Endothelial cell of umbilical vein (primary cell): ENCODE results near the gene ATP6V1F. TPM values are rescaled to one million over a fixed set of nuclear protein-coding genes. Genes with fewer than 3 reads are reported as not detected.

ENCODE experiments used
- BruUV-seq: library from RNA; stranded (reverse); fragments of 400-500 nt; replicated peaks from 2 replicates; lab custom pipeline; 2021; lab: Mats Ljungman, UMichigan
- CTCF ChIA-PET: fragments of 300-600, 350-600 bp; sonication (Branson Sonifier 250); formaldehyde crosslinking; loops from one replicate; lab custom pipeline; 2021; ENCODE audit warnings: antibody characterized with exemption, inconsistent platforms; lab: Charles Lee
- POLR2A ChIA-PET: fragments of 300-600, 350-600 bp; sonication (Branson Sonifier 250); formaldehyde crosslinking; loops from one replicate; lab custom pipeline; 2021; ENCODE audit warnings: antibody characterized with exemption, inconsistent platforms; lab: Charles Lee
- DNase-seq: peaks from one replicate; pipeline ENCODE4 v3.0.0-alpha.2; 2011; ENCODE audit warnings: low read depth, low spot score
- FAIRE-seq: peaks from 2 replicates; lab custom pipeline; 2011; peaks lifted over from hg19 to GRCh38; lab: Jason Lieb, UNC
- H2AFZ ChIP-seq: 2 replicates; pipeline ENCODE4 v1.6.0; 2012; ENCODE audit warnings: low read depth, low read length, control low read depth, inconsistent platforms
- H3K27ac ChIP-seq: 2 replicates; pipeline ENCODE4 v1.5.1; 2011; ENCODE audit warnings: low read depth, mild to moderate bottlenecking, control low read depth, low read length, moderate library complexity; ENCODE audit not compliant: insufficient read depth
- H3K27me3 ChIP-seq, 2 experiments: 2 replicates each; pipeline versions ENCODE4 v1.6.0 to v1.6.1; 2011; ENCODE audit warnings: low read length in 2 of 2, mixed read lengths in 1 of 2; ENCODE audit not compliant: control insufficient read depth in 2 of 2, insufficient read depth in 2 of 2
- H3K36me3 ChIP-seq, 2 experiments: 2 replicates in 1 of 2; 3 replicates in 1 of 2; pipeline ENCODE4 v1.5.1; 2011; ENCODE audit warnings: low read length in 2 of 2, mild to moderate bottlenecking in 1 of 2, moderate library complexity in 1 of 2; ENCODE audit not compliant: control insufficient read depth in 2 of 2, insufficient read depth in 2 of 2; ENCODE audit errors: extremely low read depth in 1 of 2
- H3K4me1 ChIP-seq: 3 replicates; pipeline ENCODE4 v1.5.1; 2011; ENCODE audit warnings: mild to moderate bottlenecking, low read length; ENCODE audit not compliant: control insufficient read depth, insufficient read depth; ENCODE audit errors: extremely low read depth
- H3K4me2 ChIP-seq: 2 replicates; pipeline ENCODE4 v1.6.1; 2011; ENCODE audit warnings: low read length, control low read depth, mixed read lengths; ENCODE audit not compliant: insufficient read depth
- H3K4me3 ChIP-seq, 3 experiments: fragments of 200-600 bp in 1 of 3; sonication (generic), shearing (Covaris generic) in 1 of 3; replicated peaks in 1 of 3; 2 replicates each; pipeline ENCODE4 v1.5.1; 2011 to 2016; ENCODE audit warnings: control low read depth in 3 of 3, low read length in 3 of 3, mild to moderate bottlenecking in 2 of 3, inconsistent platforms in 1 of 3, low read depth in 1 of 3, moderate library complexity in 1 of 3; ENCODE audit not compliant: insufficient read depth in 1 of 3
- H3K79me2 ChIP-seq: 2 replicates; pipeline ENCODE4 v1.6.0; 2012; ENCODE audit warnings: low read length, inconsistent platforms; ENCODE audit not compliant: control insufficient read depth, insufficient read depth
- H3K9ac ChIP-seq: replicated peaks from 2 replicates; pipeline ENCODE3; 2011; ENCODE audit warnings: low read length, control low read depth; ENCODE audit not compliant: insufficient read depth; ENCODE audit errors: extremely low read depth
- H3K9me1 ChIP-seq: replicated peaks from 3 replicates; pipeline ENCODE4 v1.6.0; 2011; ENCODE audit warnings: mild to moderate bottlenecking, low read length; ENCODE audit not compliant: control insufficient read depth, insufficient read depth; ENCODE audit errors: extremely low read depth
- H3K9me3 ChIP-seq: replicated peaks from 2 replicates; pipeline ENCODE4 v1.5.1; 2012; ENCODE audit warnings: low read length, inconsistent platforms; ENCODE audit not compliant: control insufficient read depth, insufficient read depth
- H4K20me1 ChIP-seq: replicated peaks from 2 replicates; pipeline ENCODE3; 2011; ENCODE audit warnings: mild to moderate bottlenecking, low read length; ENCODE audit not compliant: control insufficient read depth, insufficient read depth; ENCODE audit errors: extremely low read depth
- EZH2 ChIP-seq: IDR thresholded peaks from 2 replicates; pipeline ENCODE4 v1.6.1; 2012; ENCODE audit warnings: borderline replicate concordance, low read depth, mild to moderate bottlenecking, moderate library complexity, low read length, inconsistent platforms; ENCODE audit not compliant: severe bottlenecking
- FOS ChIP-seq: IDR thresholded peaks from 2 replicates; pipeline ENCODE4 v1.6.1; 2011; ENCODE audit warnings: mild to moderate bottlenecking, low read length, moderate library complexity, borderline replicate concordance; ENCODE audit not compliant: insufficient read depth
- GATA2 ChIP-seq: IDR thresholded peaks from 2 replicates; pipeline ENCODE4 v1.7.0; 2011; ENCODE audit warnings: low read depth, mild to moderate bottlenecking, moderate library complexity, mixed read lengths, low read length; ENCODE audit not compliant: insufficient read length, insufficient read depth
- JUN ChIP-seq: IDR thresholded peaks from 2 replicates; pipeline ENCODE4 v1.6.1; 2011; ENCODE audit warnings: borderline replicate concordance, low read depth; ENCODE audit not compliant: insufficient read length, insufficient read depth
- MAX ChIP-seq: IDR thresholded peaks from 2 replicates; pipeline ENCODE4 v1.6.1; 2011; ENCODE audit not compliant: insufficient read depth, insufficient read length
- MYC ChIP-seq: IDR thresholded peaks from one replicate; pipeline ENCODE4 v1.6.1; 2011; ENCODE audit warnings: mild to moderate bottlenecking, low read depth, low read length
- POLR2A ChIP-seq: IDR thresholded peaks from 2 replicates; pipeline ENCODE4 v1.6.1; 2012; ENCODE audit warnings: low read depth, mild to moderate bottlenecking, control low read depth, low read length
- POLR2AphosphoS5 ChIP-seq: IDR thresholded peaks from 2 replicates; pipeline ENCODE4 v1.6.1; 2012; ENCODE audit warnings: low read depth, mild to moderate bottlenecking, control low read depth, low read length, moderate library complexity; ENCODE audit not compliant: insufficient read depth
- dilution Hi-C: fragments of 300-500 bp; cut with MboI; formaldehyde crosslinking; loops from one replicate; pipeline ENCODE4 v1.15.0; 2019; ENCODE audit warnings: low sequenced_read_pairs; ENCODE audit not compliant: extremely low pct_ligation_motif_present
- intact Hi-C: fragments of 100-400 bp; cut with micrococcal nuclease; formaldehyde crosslinking; loops from one replicate; pipeline ENCODE4 v1.10.0; 2022
- polyA plus RNA-seq, 4 experiments: library from polyadenylated mRNA; depleted of rRNA in 3 of 4; stranded (reverse) in 3 of 4; unstranded in 1 of 4; fragments of >200 nt; gene quantifications; 2 replicates each; pipeline versions ENCODE4 v1.2.1 to v1.2.3, GENCODE V29; 2011 to 2012; ENCODE audit warnings: missing spikeins in 1 of 4
- total RNA-seq: library from RNA; stranded (reverse); gene quantifications from 2 replicates; pipeline ENCODE4 v1.2.3, GENCODE V29; 2021
- TF ChIP-seq, protein P1 (sequence below), 2 donors: IDR thresholded peaks; 1 replicate in 1 of 2; 2 replicates in 1 of 2; pipeline ENCODE4 v1.5.1; 2011; ENCODE audit warnings: low read length in 2 of 2, mild to moderate bottlenecking in 2 of 2, moderate library complexity in 2 of 2, control low read depth in 1 of 2, inconsistent platforms in 1 of 2, low read depth in 1 of 2; ENCODE audit not compliant: insufficient read depth in 1 of 2; ENCODE audit errors: extremely low read depth in 1 of 2

Gene ATP6V1F
- total and polyA plus RNA-seq, 2 donors (not counting 3 experiments of a cell fraction or from before 2014, with no cell fraction given): 156 to 360 TPM

GRCh38 chr7:128888756-128889095, 26.1 kb downstream of the ATP6V1F start:
- BruUV-seq: no TSS peak
- no peak for FAIRE-seq
- CTCF ChIA-PET: no interaction called here
- H3K27ac ChIP-seq: no peak overlapping the region
- peaks cover 6 to 14% of the 10 kb centered on the region in 2 experiments for H3K27me3 ChIP-seq
- H3K4me1 ChIP-seq: no peaks in the 10 kb centered on the region
- DNase-seq: no peak
- no peak overlapping the region for H3K9ac ChIP-seq
- no peak overlapping the region for H3K4me2 ChIP-seq
- H4K20me1 ChIP-seq: no peaks in the 10 kb centered on the region
- dilution Hi-C loops: no loop called here
- H3K79me2 ChIP-seq: no peaks in the 10 kb centered on the region
- TF ChIP-seq FOS: no peak
- TF ChIP-seq POLR2A: no peak
- TF ChIP-seq JUN: no peak
- no peak for TF ChIP-seq MAX
- TF ChIP-seq, protein P1, sequence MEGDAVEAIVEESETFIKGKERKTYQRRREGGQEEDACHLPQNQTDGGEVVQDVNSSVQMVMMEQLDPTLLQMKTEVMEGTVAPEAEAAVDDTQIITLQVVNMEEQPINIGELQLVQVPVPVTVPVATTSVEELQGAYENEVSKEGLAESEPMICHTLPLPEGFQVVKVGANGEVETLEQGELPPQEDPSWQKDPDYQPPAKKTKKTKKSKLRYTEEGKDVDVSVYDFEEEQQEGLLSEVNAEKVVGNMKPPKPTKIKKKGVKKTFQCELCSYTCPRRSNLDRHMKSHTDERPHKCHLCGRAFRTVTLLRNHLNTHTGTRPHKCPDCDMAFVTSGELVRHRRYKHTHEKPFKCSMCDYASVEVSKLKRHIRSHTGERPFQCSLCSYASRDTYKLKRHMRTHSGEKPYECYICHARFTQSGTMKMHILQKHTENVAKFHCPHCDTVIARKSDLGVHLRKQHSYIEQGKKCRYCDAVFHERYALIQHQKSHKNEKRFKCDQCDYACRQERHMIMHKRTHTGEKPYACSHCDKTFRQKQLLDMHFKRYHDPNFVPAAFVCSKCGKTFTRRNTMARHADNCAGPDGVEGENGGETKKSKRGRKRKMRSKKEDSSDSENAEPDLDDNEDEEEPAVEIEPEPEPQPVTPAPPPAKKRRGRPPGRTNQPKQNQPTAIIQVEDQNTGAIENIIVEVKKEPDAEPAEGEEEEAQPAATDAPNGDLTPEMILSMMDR (IDR thresholded peaks at IDR 0.05; ENCODE audit: extremely low read depth in 1 of 2, insufficient read depth in 1 of 2, low read depth in 1 of 2, low read length in 2 of 2): no peak
- no peak for TF ChIP-seq GATA2
- no peak for TF ChIP-seq EZH2
- no peak for TF ChIP-seq MYC
- TF ChIP-seq POLR2AphosphoS5: no peak
- no peak overlapping the region for H2AFZ ChIP-seq
- H3K9me1 ChIP-seq: no peaks in the 10 kb centered on the region
- no peaks in the 10 kb centered on the region for H3K9me3 ChIP-seq
- no peak overlapping the region for H3K4me3 ChIP-seq
- intact Hi-C loops: no loop called here
- POLR2A ChIA-PET: no interaction called here
- no peaks in the 10 kb centered on the region for H3K36me3 ChIP-seq
